HepG2 (cell line): ENCODE data around the gene ESR1.

Source experiments
- ARNT2 ChIP-seq: sonication (generic); formaldehyde crosslinking; IDR thresholded peaks from 2 replicates; pipeline ENCODE4 v1.8.0; 2022; ENCODE audit warnings: mild to moderate bottlenecking, low read depth, missing genetic modification reagents, moderate library complexity
- CHD2 ChIP-seq: IDR thresholded peaks from 2 replicates; pipeline ENCODE4 v1.6.1; 2011; ENCODE audit warnings: low read depth, low read length, improper control_type of control experiment
- CREB3 ChIP-seq: sonication (generic); formaldehyde crosslinking; IDR thresholded peaks from 2 replicates; pipeline ENCODE4 v1.5.0; 2020; ENCODE audit warnings: missing genetic modification reagents
- CTCF ChIP-seq: sonication (generic); formaldehyde crosslinking; IDR thresholded peaks from 2 replicates; pipeline ENCODE4 v1.5.0; 2020; ENCODE audit warnings: mild to moderate bottlenecking, missing genetic modification reagents, moderate library complexity
- E2F1 ChIP-seq: sonication (generic); formaldehyde crosslinking; IDR thresholded peaks from 2 replicates; pipeline ENCODE4 v1.5.0; 2020; ENCODE audit warnings: missing genetic modification reagents
- EEA1 ChIP-seq: sonication (generic); formaldehyde crosslinking; IDR thresholded peaks from 2 replicates; pipeline ENCODE4 v1.5.1; 2020; ENCODE audit warnings: mild to moderate bottlenecking, missing genetic modification reagents, borderline replicate concordance
- ELF1 ChIP-seq: sonication (generic); formaldehyde crosslinking; IDR thresholded peaks from 2 replicates; pipeline ENCODE4 v1.4.0; 2020; ENCODE audit warnings: missing genetic modification reagents
- EZH2 ChIP-seq: conservative IDR thresholded peaks from 2 replicates; pipeline ENCODE4 v1.6.1; 2012; ENCODE audit warnings: mild to moderate bottlenecking, low read depth, low read length, moderate library complexity
- IKZF1 ChIP-seq: fragments of 450-650 bp; IDR thresholded peaks from 2 replicates; pipeline ENCODE4 v1.7.1; 2016
- JUN ChIP-seq: sonication (generic); formaldehyde crosslinking; IDR thresholded peaks from 2 replicates; pipeline ENCODE4 v1.4.0; 2020; ENCODE audit warnings: mild to moderate bottlenecking, missing genetic modification reagents
- POLR2A ChIP-seq, 2 experiments: IDR thresholded peaks; 2 replicates each; pipeline ENCODE4 v1.6.1; 2011; ENCODE audit warnings: low read depth in 2 of 2, low read length in 2 of 2, mild to moderate bottlenecking in 1 of 2, moderate library complexity in 1 of 2; ENCODE audit not compliant: insufficient read depth in 1 of 2
- ZNF343 ChIP-seq: sonication (generic); formaldehyde crosslinking; IDR thresholded peaks from 2 replicates; pipeline ENCODE4 v1.4.0; 2020; ENCODE audit warnings: mild to moderate bottlenecking, missing genetic modification reagents
- ZNF569 ChIP-seq: sonication (generic); formaldehyde crosslinking; IDR thresholded peaks from 2 replicates; pipeline ENCODE4 v1.5.0; 2020; ENCODE audit warnings: mild to moderate bottlenecking, missing genetic modification reagents, moderate library complexity, borderline replicate concordance

GRCh38 chr6:152026291-152026690 is 218.8 kb downstream of the ESR1 start:
- no peak for TF ChIP-seq POLR2A (IDR thresholded peaks at IDR 0.05; ENCODE audit: insufficient read depth in 1 of 2, low read depth in 2 of 2, low read length in 2 of 2)
- TF ChIP-seq ZNF343 (CRISPR knock-in tag) = no peak
- no peak for TF ChIP-seq ELF1 (CRISPR knock-in tag)
- TF ChIP-seq EEA1 (CRISPR knock-in tag) = no peak
- TF ChIP-seq CTCF (CRISPR knock-in tag) = no peak
- no peak for TF ChIP-seq JUN (CRISPR knock-in tag)
- no peak for TF ChIP-seq CHD2
- no peak for TF ChIP-seq E2F1 (CRISPR knock-in tag)
- TF ChIP-seq ZNF569 (CRISPR knock-in tag) = no peak
- no peak for TF ChIP-seq IKZF1
- TF ChIP-seq CREB3 (CRISPR knock-in tag) = no peak
- TF ChIP-seq ARNT2 (CRISPR knock-in tag) = no peak
- TF ChIP-seq EZH2 = no peak
